Activated CD8-positive, alpha-beta memory T cell treated with anti-CD3 and anti-CD28 coated beads for 24 hours (primary cell): ENCODE data around the gene FBXO7.

Source experiments
- DNase-seq: peaks from one replicate; pipeline ENCODE4 v3.0.0-alpha.2; 2020

FBXO7 gene

GRCh38 chr22:32533265-32534111 lies 58.9 kb downstream of the FBXO7 start:
- no peak for DNase-seq

- DNase-seq: no peak
Measured at GRCh38 chr22:32534252-32535235, 59.9 kb downstream of the FBXO7 start.

GRCh38 chr22:32535531-32536190 lies 61.0 kb downstream of the FBXO7 start:
- no peak for DNase-seq

GRCh38 chr22:32536352-32536751 lies 61.7 kb downstream of the FBXO7 start:
- no peak for DNase-seq

GRCh38 chr22:32538521-32538920 lies 63.9 kb downstream of the FBXO7 start:
- DNase-seq: no peak

GRCh38 chr22:32539631-32540421 lies 65.2 kb downstream of the FBXO7 start:
- no peak for DNase-seq

- no peak for DNase-seq
Measured at GRCh38 chr22:32541481-32541880, 66.9 kb downstream of the FBXO7 start.

- no peak for DNase-seq
Measured at GRCh38 chr22:32542066-32542676, 67.6 kb downstream of the FBXO7 start.

- no peak for DNase-seq
Measured at GRCh38 chr22:32542677-32543357, 68.2 kb downstream of the FBXO7 start.

- DNase-seq: no peak
Measured at GRCh38 chr22:32544953-32545558, 70.4 kb downstream of the FBXO7 start.

- DNase-seq: no peak
Measured at GRCh38 chr22:32545801-32546200, 71.2 kb downstream of the FBXO7 start.

GRCh38 chr22:32546496-32546895 lies 71.9 kb downstream of the FBXO7 start:
- no peak for DNase-seq

GRCh38 chr22:32546935-32547334 lies 72.3 kb downstream of the FBXO7 start:
- DNase-seq: no peak

GRCh38 chr22:32548039-32548438 lies 73.4 kb downstream of the FBXO7 start:
- DNase-seq: no peak
